Keratinocyte (primary cell): ENCODE results near the gene CXCR6. TPM values are rescaled to one million over a fixed set of nuclear protein-coding genes. Genes with fewer than 3 reads are reported as not detected.

ENCODE experiments used
- DNase-seq: peaks from one replicate; pipeline ENCODE4 v3.0.0-alpha.2; 2011; ENCODE audit warnings: low read depth, missing footprints, low spot score
- FAIRE-seq: peaks from 2 replicates; lab custom pipeline; 2011; peaks lifted over from hg19 to GRCh38; lab: Jason Lieb, UNC
- H2AFZ ChIP-seq: 2 replicates; pipeline ENCODE4 v1.6.0; 2012; ENCODE audit warnings: low read length, control low read depth, inconsistent platforms; ENCODE audit not compliant: control insufficient read depth
- H3K27ac ChIP-seq: 2 replicates; pipeline ENCODE4 v1.5.1; 2011; ENCODE audit warnings: low read length; ENCODE audit not compliant: control insufficient read depth, insufficient read depth
- H3K27me3 ChIP-seq: 3 replicates; pipeline ENCODE4 v1.6.0; 2011; ENCODE audit warnings: low read length; ENCODE audit not compliant: control insufficient read depth, insufficient read depth; ENCODE audit errors: extremely low read depth
- H3K36me3 ChIP-seq, 2 experiments: 2 replicates in 1 of 2; 3 replicates in 1 of 2; pipeline ENCODE4 v1.5.1; 2011; ENCODE audit warnings: low read length in 2 of 2, mild to moderate bottlenecking in 1 of 2; ENCODE audit not compliant: control insufficient read depth in 2 of 2, insufficient read depth in 2 of 2; ENCODE audit errors: extremely low read depth in 1 of 2
- H3K4me1 ChIP-seq: 3 replicates; pipeline ENCODE4 v1.5.1; 2011; ENCODE audit warnings: low read length; ENCODE audit not compliant: control insufficient read depth, insufficient read depth; ENCODE audit errors: extremely low read depth
- H3K4me2 ChIP-seq: 3 replicates; pipeline ENCODE4 v1.6.0; 2011; ENCODE audit warnings: low read depth, low read length; ENCODE audit not compliant: control insufficient read depth, insufficient read depth; ENCODE audit errors: extremely low read depth
- H3K4me3 ChIP-seq, 3 experiments: fragments of 200-600 bp in 1 of 3; sonication (generic) in 1 of 3; 2 replicates in 2 of 3; 3 replicates in 1 of 3; pipeline ENCODE4 v1.5.1; 2011 to 2016; ENCODE audit warnings: low read length in 3 of 3, mild to moderate bottlenecking in 3 of 3, control low read depth in 2 of 3, inconsistent platforms in 1 of 3, low read depth in 1 of 3, mixed read lengths in 1 of 3, mixed run types in 1 of 3, moderate library complexity in 1 of 3; ENCODE audit not compliant: control insufficient read depth in 2 of 3, insufficient read depth in 2 of 3; ENCODE audit errors: extremely low read depth in 1 of 3
- H3K79me2 ChIP-seq: 2 replicates; pipeline ENCODE4 v1.6.0; 2012; ENCODE audit warnings: low read length; ENCODE audit not compliant: control insufficient read depth, insufficient read depth
- H3K9ac ChIP-seq: 3 replicates; pipeline ENCODE4 v1.6.0; 2011; ENCODE audit warnings: low read length; ENCODE audit not compliant: control insufficient read depth, insufficient read depth; ENCODE audit errors: extremely low read depth
- H3K9me1 ChIP-seq: 3 replicates; pipeline ENCODE4 v1.6.0; 2011; ENCODE audit warnings: low read length; ENCODE audit not compliant: control insufficient read depth, insufficient read depth; ENCODE audit errors: extremely low read depth
- H3K9me3 ChIP-seq: 2 replicates; pipeline ENCODE4 v1.5.1; 2012; ENCODE audit warnings: low read depth, low read length; ENCODE audit not compliant: control insufficient read depth
- H4K20me1 ChIP-seq: 3 replicates; pipeline ENCODE4 v1.6.0; 2011; ENCODE audit warnings: low read length; ENCODE audit not compliant: control insufficient read depth, insufficient read depth; ENCODE audit errors: extremely low read depth
- CTCF ChIP-seq, 3 experiments: IDR thresholded peaks in 1 of 3; conservative IDR thresholded peaks in 1 of 3; optimal IDR thresholded peaks in 1 of 3; 2 replicates in 2 of 3; 3 replicates in 1 of 3; pipeline versions ENCODE3 to v1.5.1; 2011; ENCODE audit warnings: low read length in 3 of 3, mild to moderate bottlenecking in 3 of 3, moderate library complexity in 2 of 3, control low read depth in 1 of 3, inconsistent platforms in 1 of 3; ENCODE audit not compliant: insufficient read depth in 2 of 3; ENCODE audit errors: extremely low read depth in 1 of 3
- EZH2 ChIP-seq: IDR thresholded peaks from one replicate; pipeline ENCODE4 v1.6.1; 2012; ENCODE audit warnings: inconsistent platforms, mild to moderate bottlenecking, low read length, moderate library complexity
- dilution Hi-C: fragments of 300-500 bp; cut with MboI; formaldehyde crosslinking; loops from one replicate; pipeline ENCODE4 v1.7.0; 2020; ENCODE audit warnings: low sequenced_read_pairs; ENCODE audit not compliant: extremely low pct_ligation_motif_present
- polyA plus RNA-seq, 5 experiments: library from polyadenylated mRNA; depleted of rRNA in 3 of 5; stranded (reverse) in 3 of 5; stranded (forward) in 1 of 5; unstranded in 1 of 5; fragments of >200 nt; gene quantifications; 1 replicate in 1 of 5; 2 replicates in 3 of 5; 3 replicates in 1 of 5; pipeline versions ENCODE4 v1.2.1 to v1.2.3, GENCODE V29; 2011 to 2012; ENCODE audit warnings: missing spikeins in 2 of 5, low read depth in 1 of 5, low replicate concordance in 1 of 5

CXCR6 gene
- polyA plus RNA-seq, 1 donor (not counting 4 experiments of a cell fraction or from before 2014, with no cell fraction given) = not detected

- no peaks in the 10 kb centered on the region for H3K9me3 ChIP-seq
- no peaks in the 10 kb centered on the region for H3K4me1 ChIP-seq
- no peaks in the 10 kb centered on the region for H3K79me2 ChIP-seq
- H2AFZ ChIP-seq = no peak overlapping the region
- H3K36me3 ChIP-seq = peaks cover 15 to 42% of the 10 kb centered on the region in 2 experiments
- no peak overlapping the region for H3K4me3 ChIP-seq
- H3K9ac ChIP-seq = no peak overlapping the region
- dilution Hi-C loops = no loop called here
- no peaks in the 10 kb centered on the region for H3K27me3 ChIP-seq
- H3K9me1 ChIP-seq = no peaks in the 10 kb centered on the region
- FAIRE-seq = no peak
- H3K4me2 ChIP-seq = no peak overlapping the region
- H4K20me1 ChIP-seq = no peaks in the 10 kb centered on the region
- TF ChIP-seq EZH2 = no peak
- TF ChIP-seq CTCF (optimal IDR thresholded peaks at IDR 0.05 in 1 of 3, IDR thresholded peaks at IDR 0.05 in 1 of 3, conservative IDR thresholded peaks at IDR 0.05 in 1 of 3; ENCODE audit: extremely low read depth in 1 of 3, insufficient read depth in 2 of 3, low read length in 3 of 3) = no peak
- H3K27ac ChIP-seq = no peak overlapping the region
- no peak for DNase-seq
Measured at GRCh38 chr3:45949432-45949831, 6.2 kb downstream of the CXCR6 start.

GRCh38 chr3:45950131-45950530, 6.9 kb downstream of the CXCR6 start:
- H3K9me1 ChIP-seq = no peaks in the 10 kb centered on the region
- TF ChIP-seq CTCF (optimal IDR thresholded peaks at IDR 0.05 in 1 of 3, IDR thresholded peaks at IDR 0.05 in 1 of 3, conservative IDR thresholded peaks at IDR 0.05 in 1 of 3; ENCODE audit: extremely low read depth in 1 of 3, insufficient read depth in 2 of 3, low read length in 3 of 3) (no peak), EZH2 (no peak)
- no peak for FAIRE-seq
- no peak overlapping the region for H3K9ac ChIP-seq
- dilution Hi-C loops = no loop called here
- no peaks in the 10 kb centered on the region for H3K27me3 ChIP-seq
- DNase-seq = no peak
- no peaks in the 10 kb centered on the region for H3K79me2 ChIP-seq
- H3K27ac ChIP-seq = no peak overlapping the region
- H3K36me3 ChIP-seq = peaks cover 20 to 48% of the 10 kb centered on the region in 2 experiments
- no peaks in the 10 kb centered on the region for H3K9me3 ChIP-seq
- H3K4me1 ChIP-seq = no peaks in the 10 kb centered on the region
- no peak overlapping the region for H3K4me3 ChIP-seq
- H2AFZ ChIP-seq = no peak overlapping the region
- no peaks in the 10 kb centered on the region for H4K20me1 ChIP-seq
- H3K4me2 ChIP-seq = no peak overlapping the region
